Measurements from ENCODE around the gene TYK2. TPM values are rescaled to one million over a fixed set of nuclear protein-coding genes. Genes with fewer than 3 reads are reported as not detected.
"Not testable (repeated sequence)": the region's sequence is repeated elsewhere in the genome, so short reads cannot be mapped to it uniquely, and the experiment has no call there.

Gene TYK2
- 60.3 TPM for total RNA-seq

DNA sequence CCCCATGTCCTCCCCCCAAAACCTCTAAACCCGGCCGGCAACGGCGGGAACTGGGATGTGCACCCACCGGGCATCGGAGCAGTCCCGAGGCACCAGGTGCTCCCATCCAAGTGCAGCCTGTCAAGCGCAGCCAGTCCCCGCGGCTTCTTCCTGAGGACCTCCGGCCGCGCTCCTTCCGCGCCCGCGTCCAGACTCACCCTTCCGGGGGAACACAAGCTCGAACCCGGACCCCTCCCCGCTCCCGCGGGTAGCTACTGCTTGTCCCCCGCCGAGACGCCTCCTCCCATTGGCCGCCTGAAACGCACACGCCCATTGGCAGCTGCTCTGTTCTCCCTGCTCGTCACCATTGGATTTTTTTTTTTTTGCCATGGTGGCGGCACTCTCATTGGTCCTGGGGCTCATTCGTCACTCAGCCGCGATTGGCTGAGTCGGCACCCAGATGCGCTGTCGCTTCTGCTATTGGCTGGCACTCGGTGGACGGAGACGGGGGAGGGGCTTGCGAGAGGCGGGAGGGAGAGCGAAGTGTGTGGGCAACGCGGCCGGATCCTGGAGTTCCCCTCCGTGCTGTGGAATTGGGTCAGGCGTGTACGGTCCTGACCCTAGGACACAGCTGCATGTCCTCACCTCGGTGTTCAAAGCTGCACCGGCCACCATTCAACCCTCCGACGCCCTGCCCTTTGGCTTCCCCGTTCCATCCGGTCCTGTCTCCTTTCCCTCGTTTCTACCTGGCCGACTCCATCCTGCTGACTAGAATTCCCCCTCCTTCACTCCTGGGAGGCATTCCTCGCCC, at the start of gene TYK2:
Gene TYK2, minus strand, starts transcription at position 260 of the 790 bp plus-strand sequence. CDS start 2,166 bp downstream, outside the sequence.
- peak; percentile 100 for DNase-seq

GRCh38 chr19:10428996-10429381, 48.6 kb upstream of the TYK2 start:
- DNase-seq = no peak

GRCh38 chr19:10427169-10427568, 46.8 kb upstream of the TYK2 start:
- DNase-seq = no peak

DNA sequence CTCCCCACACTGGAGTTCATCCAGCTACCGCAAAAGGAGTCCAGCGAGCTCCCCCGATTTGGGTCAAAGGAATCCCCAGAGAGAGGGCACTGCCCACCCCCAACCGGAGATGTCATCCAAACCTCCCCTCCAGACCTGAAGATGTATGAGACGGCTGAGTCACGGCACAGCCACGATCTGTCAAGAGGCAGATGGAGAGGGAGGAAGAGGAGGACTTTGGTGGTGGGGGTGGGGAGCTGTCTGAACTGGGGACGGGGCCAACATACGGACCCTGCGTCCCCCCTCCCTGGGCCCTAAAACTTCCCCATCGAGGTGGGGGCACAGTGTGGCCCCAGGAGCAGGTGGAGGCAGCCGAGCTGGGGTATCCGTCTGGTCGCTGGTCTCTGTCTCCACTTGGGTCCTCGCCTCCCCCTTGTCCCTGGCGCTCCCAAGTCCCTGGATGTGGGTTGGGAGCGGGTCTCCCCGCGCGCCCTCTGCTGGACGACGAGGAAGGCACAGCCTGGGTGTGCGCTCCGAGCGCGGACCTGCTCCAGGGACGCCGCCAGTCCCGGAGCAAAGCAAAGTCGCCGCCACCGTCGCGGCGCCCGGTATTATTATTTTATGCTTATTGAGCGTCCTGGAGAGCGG, 43.8 kb upstream of the TYK2 start:
- peak; percentile 85 for DNase-seq

DNA sequence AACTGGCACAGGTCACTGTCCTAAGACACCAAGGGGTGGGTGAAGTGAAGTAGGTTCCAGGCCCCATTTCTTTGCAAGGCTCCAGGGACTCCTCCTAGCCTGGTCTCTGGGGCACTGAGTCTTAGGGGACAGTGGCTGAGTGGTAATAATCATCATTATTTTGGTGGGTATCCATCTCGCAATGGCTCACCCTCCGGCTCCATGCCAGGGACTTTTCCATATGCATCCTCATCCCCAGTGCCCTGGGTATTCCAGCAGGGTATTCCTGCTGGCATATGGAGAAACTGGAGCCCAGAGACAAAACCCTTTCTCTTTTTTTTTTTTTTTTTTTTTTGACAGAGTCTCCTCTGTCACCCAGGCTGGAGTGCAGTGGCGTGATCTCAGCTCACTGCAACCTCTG, 42.5 kb upstream of the TYK2 start:
- no peak for DNase-seq

DNA sequence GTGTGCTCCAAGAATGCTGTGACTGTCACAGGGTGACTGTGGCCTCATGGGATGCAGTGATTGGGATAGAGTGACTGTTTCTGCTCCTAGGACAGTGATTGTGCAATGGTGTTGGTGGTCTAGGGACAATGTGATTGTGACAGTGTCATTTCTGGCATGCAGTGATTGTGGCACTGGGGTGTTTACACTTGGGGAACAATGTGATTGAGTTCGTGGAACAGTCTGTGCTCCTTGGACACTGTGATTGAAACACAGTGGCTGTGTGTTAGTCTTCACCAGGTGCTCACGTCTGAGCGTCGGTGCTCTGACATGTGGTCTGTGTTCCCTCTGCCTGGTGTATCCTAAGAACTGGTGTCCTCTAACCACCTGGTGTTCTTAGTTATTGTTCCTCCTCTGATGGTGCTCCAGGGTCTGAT, 41.7 kb upstream of the TYK2 start:
- no peak for DNase-seq

DNA sequence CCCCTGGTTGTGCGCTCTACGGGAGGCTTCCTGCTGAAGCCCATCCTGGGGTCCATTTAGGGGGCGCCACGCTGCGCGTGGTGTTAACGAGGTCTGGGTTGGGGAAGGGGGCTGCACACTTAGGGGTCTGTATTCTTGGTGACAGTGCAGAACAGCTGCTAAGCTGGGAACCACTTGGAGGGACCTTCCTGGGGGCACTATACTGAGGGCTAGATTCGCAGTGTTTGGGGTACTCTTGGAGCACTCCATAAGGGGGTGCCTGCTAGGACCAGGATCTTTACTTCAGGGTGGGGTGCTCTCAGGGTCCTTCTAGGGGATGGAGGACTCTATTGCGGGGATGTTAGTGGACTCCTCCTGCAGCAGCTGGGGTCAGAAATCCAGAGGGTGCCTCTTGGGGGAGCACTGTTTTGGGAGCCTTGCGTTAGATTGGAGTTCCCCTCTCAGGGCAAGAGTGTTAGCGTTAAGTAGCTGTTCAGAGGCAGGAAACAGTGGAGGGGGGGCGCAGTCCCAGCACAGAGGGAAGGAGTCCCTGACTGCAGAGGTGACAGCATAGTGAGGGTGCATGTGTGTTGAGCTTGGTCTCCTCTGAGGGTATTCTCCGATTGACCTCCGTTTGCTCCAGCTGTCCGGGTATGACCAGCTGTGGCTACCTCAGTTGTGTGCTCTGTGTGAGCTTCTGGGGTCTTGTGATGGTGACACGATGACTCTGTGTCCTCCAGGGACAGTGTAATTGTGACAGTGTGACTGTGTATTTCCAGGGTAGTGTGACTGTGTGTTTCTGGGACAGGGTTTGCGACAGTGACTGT, 41.1 kb upstream of the TYK2 start:
- no peak for DNase-seq

GRCh38 chr19:10420444-10421239, 40.3 kb upstream of the TYK2 start, which contains the start of gene PDE4A:
Gene PDE4A, plus strand, starts transcription at chr19:10420538. Its CDS starts 227 bp downstream, at chr19:10420765.
- DNase-seq = no peak

DNA sequence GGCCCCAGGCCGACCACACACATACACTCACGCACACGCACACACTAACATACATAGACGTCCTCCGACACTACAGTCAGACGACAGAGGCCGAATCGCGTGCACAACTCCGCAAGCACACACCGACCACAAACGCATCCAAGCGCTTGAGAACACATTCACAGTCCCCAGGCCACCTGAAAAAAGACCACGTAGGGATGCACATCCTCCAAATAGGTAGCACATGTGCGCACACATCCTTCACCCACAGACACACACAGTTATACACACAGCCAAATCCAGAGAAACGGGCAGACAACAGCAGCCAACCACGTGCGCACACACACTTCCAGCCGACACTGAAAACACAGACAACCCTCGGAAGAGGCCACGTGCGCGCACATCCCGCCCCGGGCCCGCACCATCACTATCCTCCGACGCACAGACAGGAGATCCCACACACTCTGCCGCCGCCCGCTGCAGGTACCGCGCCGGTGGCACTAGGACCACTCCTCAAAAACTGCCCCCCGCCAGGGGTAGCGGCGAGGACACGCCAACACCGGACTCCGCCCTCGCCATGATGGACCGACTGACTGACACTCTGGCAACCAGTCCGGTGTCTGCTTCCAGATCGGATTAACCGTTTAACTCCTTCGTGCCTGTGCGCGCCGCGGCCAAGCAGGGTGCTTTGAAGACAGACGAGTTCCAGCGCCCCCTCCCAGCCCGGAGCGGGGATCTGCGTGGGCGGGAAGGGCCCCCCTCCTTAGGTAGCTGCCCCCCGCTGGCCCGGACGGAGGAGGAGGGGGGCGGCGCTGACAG, 39.5 kb upstream of the TYK2 start:
- no peak for DNase-seq

DNA sequence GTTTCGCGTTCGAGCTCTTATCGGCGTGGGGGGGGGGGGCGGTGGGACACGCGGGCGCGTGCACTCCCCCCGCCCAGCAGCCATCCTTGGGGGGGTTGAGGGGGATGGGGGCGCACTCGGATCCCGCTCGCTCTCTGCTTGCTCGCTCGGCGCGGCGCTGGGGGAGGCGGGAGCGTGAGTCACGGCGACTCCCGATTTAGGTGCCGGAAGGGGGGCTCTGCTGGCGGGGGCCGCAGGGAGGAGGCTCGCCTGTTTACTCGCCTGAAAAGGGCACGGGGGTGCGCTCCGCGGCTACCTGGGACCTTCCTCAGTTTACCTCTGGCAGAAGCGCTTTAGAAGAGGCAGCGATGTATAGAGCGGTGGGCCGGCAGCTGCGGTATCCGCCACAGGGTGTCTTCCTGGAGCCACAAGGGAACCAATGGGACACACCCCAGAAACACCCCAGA, 38.9 kb upstream of the TYK2 start:
- DNase-seq = no peak

GRCh38 chr19:10418485-10419199, 38.3 kb upstream of the TYK2 start:
- no peak for DNase-seq

GRCh38 chr19:10418235-10418484, 37.8 kb upstream of the TYK2 start:
- no peak for DNase-seq

DNA sequence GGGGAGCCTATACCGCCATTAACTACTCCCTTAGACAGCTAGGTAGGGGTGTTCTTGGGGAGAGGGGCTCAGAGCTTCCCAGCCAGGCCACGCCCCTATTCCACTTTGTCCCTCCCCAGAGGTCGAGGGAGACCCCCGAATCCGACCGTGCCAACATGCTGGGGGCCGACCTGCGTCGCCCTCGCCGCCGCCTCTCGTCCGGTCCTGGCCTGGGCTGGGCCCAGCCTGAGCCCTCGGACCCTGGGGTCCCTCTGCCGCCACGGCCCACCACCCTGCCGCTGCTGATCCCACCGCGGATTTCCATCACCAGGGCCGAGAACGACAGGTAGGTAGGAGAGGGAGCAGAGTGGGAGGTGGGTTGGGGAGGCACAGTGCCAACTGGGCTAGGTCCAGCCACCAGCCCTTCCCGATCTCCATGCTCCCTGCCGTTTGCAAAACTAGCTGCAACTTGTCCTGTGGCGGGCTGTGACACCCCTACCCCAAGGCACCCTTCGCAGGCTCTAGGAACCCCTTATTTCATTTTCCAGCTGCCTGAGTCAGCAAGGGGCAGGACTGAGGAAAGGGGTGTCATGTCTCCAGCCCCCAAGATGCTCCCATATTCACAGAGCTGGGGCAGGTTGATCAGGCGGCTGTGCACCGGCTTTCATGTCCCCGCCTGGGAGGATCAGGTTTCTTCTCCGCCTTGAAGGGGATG, 37.3 kb upstream of the TYK2 start:
- no peak for DNase-seq

DNA sequence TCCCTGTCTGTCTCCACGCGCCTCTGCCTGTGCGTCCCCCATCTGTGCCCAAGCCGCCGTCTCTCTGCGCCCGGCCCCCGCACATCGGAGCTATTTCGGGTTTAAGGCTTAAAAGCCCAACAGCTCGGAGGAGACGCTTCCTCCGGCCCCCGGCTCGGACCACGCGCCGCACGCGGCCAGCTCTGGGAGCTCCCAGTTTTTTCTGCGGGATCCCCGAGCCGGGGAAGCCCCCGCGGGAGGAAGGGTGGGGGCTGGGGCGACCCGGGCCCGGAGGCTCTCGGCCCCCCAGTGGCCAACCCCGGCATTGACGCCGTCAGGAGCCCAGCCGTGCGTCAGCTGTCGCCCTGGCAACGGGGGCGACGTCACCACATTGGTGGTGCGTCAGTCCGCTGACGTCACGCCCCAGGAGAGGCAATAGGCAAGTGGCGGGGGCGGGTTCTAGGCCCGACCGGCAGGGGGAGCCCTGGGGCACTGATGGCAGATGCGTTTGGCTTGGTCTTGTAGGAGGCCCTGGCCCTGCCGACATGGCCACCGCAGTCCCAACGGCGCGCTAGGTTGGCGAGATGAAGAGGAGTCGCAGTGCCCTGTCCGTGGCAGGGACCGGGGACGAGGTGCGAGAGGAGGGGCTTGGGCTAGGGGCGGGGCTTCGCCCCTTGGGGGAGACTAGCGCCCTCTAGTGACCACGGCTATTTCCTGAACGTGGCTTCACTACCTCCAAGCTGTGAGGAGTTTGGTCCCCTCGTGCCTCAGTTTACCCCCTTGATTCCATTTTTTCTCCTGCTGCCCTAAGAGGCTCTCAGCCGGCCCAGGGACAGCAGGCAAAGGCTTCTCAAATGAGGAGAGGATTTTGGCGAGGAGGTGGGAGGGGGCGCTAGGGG, 36.2 kb upstream of the TYK2 start:
- peak; percentile 82 for DNase-seq

DNA sequence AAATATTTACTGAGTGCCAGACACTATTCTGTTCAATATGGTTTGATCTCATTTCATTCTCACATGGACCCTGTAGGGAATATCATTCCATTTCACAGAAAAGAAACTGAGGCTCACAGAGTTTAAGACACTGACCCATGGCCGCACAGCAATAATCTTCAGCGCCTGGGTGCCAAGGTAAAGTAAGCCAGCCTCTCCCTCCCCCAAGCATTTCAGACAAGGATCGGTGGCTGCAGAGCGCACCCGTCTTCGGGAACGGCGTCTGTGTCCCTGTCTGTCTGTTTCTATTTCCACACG, 35.7 kb upstream of the TYK2 start:
- DNase-seq = no peak

GRCh38 chr19:10412257-10412977, 32.0 kb upstream of the TYK2 start:
- DNase-seq = no peak

DNA sequence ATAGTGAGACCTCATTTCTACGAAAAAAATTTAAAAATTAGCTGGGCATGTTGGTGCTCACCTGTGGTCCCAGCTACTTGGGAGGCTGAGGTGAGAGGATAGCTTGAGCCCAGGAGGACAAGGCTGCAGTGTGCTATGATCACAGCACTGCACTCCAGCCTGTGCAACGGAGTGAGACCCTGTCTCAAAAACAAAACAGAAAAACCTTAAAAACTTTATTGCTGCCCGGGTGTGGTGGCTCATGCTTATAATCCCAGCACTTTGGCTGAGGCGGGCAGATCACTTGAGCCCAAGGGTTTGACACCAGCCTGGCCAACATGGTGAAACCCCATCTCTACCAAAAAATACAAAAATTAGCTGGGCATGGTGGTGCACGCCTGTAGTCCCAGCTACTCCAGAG, 30.9 kb upstream of the TYK2 start:
- DNase-seq = not testable (repeated sequence)

DNA sequence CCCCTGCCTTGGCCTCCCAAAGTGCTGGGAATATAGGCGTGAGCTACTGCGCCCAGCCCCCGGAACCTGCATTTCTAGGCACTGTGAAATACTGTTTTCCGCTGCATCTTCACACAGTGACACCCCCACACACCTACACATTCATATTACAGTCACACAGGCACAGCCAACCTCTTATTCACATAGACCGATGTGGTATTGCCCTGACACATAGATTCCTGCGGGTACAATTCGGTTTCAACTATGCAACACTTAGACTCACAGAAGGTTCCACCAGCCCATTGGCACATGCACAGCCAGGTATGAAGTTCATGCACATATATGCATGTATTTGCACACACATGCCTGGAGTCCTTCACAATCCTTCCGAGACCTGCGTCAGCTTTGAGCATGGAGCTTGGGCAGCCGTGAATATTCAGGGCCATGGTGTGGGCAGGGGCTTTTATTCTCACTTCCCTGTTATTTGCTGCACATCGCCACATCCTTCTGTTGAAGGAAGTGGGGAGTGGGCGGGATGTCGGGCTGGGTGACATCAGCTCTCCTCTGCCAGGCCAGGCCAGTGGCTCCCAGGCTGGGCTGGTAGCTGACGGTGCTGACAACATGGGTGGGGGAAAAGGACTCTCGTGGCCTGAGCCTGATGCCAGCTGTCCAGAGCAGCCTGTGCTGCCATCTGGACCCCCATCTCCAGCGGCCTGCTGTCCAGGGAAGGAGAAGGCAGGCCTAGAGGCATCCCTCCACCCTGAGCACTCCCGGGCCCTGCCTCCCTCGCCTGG, 28.3 kb upstream of the TYK2 start:
- no peak for DNase-seq

Measured in tongue (tissue), 2 donors.